ENCODE data around the gene PTPRN2.

The PTPRN2 gene

GRCh38 chr7:158130023-158130409 lies 457.6 kb downstream of the PTPRN2 start:
- no peak overlapping the region for H3K27ac Mint-ChIP-seq (ENCODE audit: low read depth)
- no peak for DNase-seq (ENCODE audit: low spot score in 2 of 2)
- H3K4me1 Mint-ChIP-seq: no peaks in the 10 kb centered on the region
- H3K4me3 Mint-ChIP-seq: no peak overlapping the region
- no peak for ATAC-seq (replicated peaks; ENCODE audit: extremely low read depth, poor library complexity, severe bottlenecking)
- H3K27me3 Mint-ChIP-seq: no peaks in the 10 kb centered on the region
- H3K36me3 Mint-ChIP-seq (ENCODE audit: insufficient read depth): no peaks in the 10 kb centered on the region
- H3K9me3 Mint-ChIP-seq: no peaks in the 10 kb centered on the region

DNA sequence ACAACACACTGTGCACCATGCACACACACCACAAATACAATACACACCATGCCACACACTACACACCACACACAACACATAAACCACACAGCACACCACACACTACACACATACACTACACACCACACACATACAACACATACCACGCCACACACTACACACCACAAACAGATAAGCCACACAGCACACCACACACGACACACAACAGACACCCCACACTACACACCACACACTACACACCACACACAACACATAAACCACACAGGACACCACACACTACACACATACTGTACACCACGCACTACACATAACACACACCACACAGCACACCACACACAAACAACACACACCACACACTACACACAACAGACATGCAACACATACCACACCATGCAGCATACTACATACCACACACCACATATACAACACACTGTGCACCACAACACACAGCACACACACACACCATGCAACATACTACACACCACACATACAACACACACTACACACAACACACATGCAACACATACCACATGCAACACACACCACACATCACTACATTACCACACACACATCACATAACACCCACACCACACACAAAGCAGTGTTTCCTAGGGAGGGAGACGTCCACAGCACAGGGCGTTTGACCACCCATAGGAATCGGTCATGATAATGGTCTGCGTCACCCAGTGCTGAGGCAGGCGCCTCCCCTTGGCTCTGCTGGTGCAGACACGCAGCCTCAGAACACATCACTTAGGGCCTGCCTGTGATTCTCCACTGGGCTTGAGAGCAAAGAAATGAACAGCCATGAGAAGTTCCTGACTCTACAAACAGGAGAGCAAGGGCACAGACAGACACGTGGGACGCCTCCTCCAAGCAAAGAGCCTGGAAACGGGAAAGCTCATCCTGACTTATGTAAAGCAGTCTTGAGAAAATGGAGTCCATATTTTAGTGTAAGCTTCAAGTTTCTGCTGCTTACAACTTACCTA lies 458.3 kb downstream of the PTPRN2 start:
- Mint-ChIP-seq H3K9me3 (no peaks in the 10 kb centered on the region), H3K27me3 (no peaks in the 10 kb centered on the region), H3K36me3 (ENCODE audit: insufficient read depth) (no peaks in the 10 kb centered on the region), H3K27ac (ENCODE audit: low read depth) (no peak overlapping the region), H3K4me1 (no peaks in the 10 kb centered on the region), H3K4me3 (no peak overlapping the region)
- no peak for ATAC-seq (replicated peaks; ENCODE audit: extremely low read depth, poor library complexity, severe bottlenecking)
- DNase-seq (ENCODE audit: low spot score in 2 of 2): no peak

GRCh38 chr7:158128572-158128971 lies 459.1 kb downstream of the PTPRN2 start:
- Mint-ChIP-seq H3K4me1 (no peaks in the 10 kb centered on the region), H3K27ac (ENCODE audit: low read depth) (no peak overlapping the region)
- no peak for ATAC-seq (replicated peaks; ENCODE audit: extremely low read depth, poor library complexity, severe bottlenecking)

DNA sequence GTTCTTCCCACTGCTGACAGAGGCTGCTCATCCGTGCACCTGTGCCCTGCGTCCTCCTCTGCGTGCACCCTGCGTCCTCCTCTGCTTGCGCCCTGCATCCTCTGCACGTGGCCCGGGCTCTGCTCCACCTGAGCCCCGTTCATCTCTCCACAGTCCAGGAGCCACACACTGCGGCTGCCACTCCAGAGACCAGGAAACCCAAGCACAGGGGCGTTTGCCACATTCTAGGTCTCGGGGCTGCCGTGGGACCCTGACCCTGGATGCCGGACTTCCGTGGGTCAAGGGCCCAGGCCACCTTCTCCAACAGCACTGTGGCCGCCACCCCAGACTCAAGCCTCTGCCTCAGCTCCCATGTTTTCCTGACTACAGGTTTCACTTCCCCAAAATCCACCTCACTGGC lies 460.4 kb downstream of the PTPRN2 start:
- no peaks in the 10 kb centered on the region for H3K9me3 Mint-ChIP-seq
- DNase-seq (ENCODE audit: low spot score in 2 of 2) (no peak), ATAC-seq (replicated peaks; ENCODE audit: extremely low read depth, poor library complexity, severe bottlenecking) (no peak)
- no peaks in the 10 kb centered on the region for H3K27me3 Mint-ChIP-seq
- no peaks in the 10 kb centered on the region for H3K4me1 Mint-ChIP-seq
- no peak overlapping the region for H3K27ac Mint-ChIP-seq (ENCODE audit: low read depth)
- H3K4me3 Mint-ChIP-seq: no peak overlapping the region
- no peaks in the 10 kb centered on the region for H3K36me3 Mint-ChIP-seq (ENCODE audit: insufficient read depth)

More at GRCh38 chr7:158128572-158128971, 459.1 kb downstream of the PTPRN2 start:
- Mint-ChIP-seq H3K4me3 (no peak overlapping the region), H3K9me3 (no peaks in the 10 kb centered on the region), H3K27me3 (no peaks in the 10 kb centered on the region), H3K36me3 (ENCODE audit: insufficient read depth) (no peaks in the 10 kb centered on the region)
- DNase-seq (ENCODE audit: low spot score in 2 of 2): no peak

- DNase-seq (ENCODE audit: low spot score in 2 of 2): no peak
- H3K27me3 Mint-ChIP-seq: peaks cover under 1% of the 10 kb centered on the region
- no peaks in the 10 kb centered on the region for H3K36me3 Mint-ChIP-seq (ENCODE audit: insufficient read depth)
- H3K27ac Mint-ChIP-seq (ENCODE audit: low read depth): no peak overlapping the region
- ATAC-seq (replicated peaks; ENCODE audit: extremely low read depth, poor library complexity, severe bottlenecking): no peak
- no peaks in the 10 kb centered on the region for H3K4me1 Mint-ChIP-seq
- no peak overlapping the region for H3K4me3 Mint-ChIP-seq
- no peaks in the 10 kb centered on the region for H3K9me3 Mint-ChIP-seq
Observed at GRCh38 chr7:158126661-158127060, 461.0 kb downstream of the PTPRN2 start.

DNA sequence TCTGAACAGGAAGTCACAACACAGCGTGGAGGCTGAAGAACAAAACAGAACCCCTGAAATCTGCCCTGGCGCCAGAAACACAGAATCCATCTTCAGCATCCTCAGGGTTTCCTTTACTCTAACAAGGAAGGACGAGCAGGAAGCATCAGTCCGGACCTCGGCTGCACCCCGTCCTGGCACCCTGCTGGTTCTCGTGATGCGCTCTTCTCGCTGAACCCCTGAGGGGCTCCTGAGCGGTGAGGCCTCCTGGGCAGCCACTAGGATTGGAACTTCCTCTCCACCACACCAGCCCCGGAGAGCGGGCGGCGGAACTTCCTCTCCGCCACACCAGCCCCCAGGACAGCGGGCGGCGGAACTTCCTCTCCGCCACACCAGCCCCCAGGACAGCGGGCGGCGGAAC lies 461.9 kb downstream of the PTPRN2 start:
- Mint-ChIP-seq H3K36me3 (ENCODE audit: insufficient read depth) (no peaks in the 10 kb centered on the region), H3K4me1 (no peaks in the 10 kb centered on the region), H3K27ac (ENCODE audit: low read depth) (no peak overlapping the region), H3K4me3 (no peak overlapping the region), H3K9me3 (no peaks in the 10 kb centered on the region), H3K27me3 (peaks cover 9% of the 10 kb centered on the region)
- no peak for DNase-seq (ENCODE audit: low spot score in 2 of 2)
- no peak for ATAC-seq (replicated peaks; ENCODE audit: extremely low read depth, poor library complexity, severe bottlenecking)

GRCh38 chr7:158125091-158125490 lies 462.5 kb downstream of the PTPRN2 start:
- no peak overlapping the region for H3K27ac Mint-ChIP-seq (ENCODE audit: low read depth)
- H3K36me3 Mint-ChIP-seq (ENCODE audit: insufficient read depth): no peaks in the 10 kb centered on the region
- H3K9me3 Mint-ChIP-seq: peaks cover under 1% of the 10 kb centered on the region
- peaks cover 9% of the 10 kb centered on the region for H3K27me3 Mint-ChIP-seq
- ATAC-seq (replicated peaks; ENCODE audit: extremely low read depth, poor library complexity, severe bottlenecking) (no peak), DNase-seq (ENCODE audit: low spot score in 2 of 2) (no peak)
- H3K4me1 Mint-ChIP-seq: no peaks in the 10 kb centered on the region
- no peak overlapping the region for H3K4me3 Mint-ChIP-seq

GRCh38 chr7:158124671-158125079 lies 462.9 kb downstream of the PTPRN2 start:
- peaks cover 9% of the 10 kb centered on the region for H3K27me3 Mint-ChIP-seq
- H3K36me3 Mint-ChIP-seq (ENCODE audit: insufficient read depth): no peaks in the 10 kb centered on the region
- DNase-seq (ENCODE audit: low spot score in 2 of 2) (no peak), ATAC-seq (replicated peaks; ENCODE audit: extremely low read depth, poor library complexity, severe bottlenecking) (no peak)
- no peak overlapping the region for H3K4me3 Mint-ChIP-seq
- no peaks in the 10 kb centered on the region for H3K4me1 Mint-ChIP-seq
- no peak overlapping the region for H3K27ac Mint-ChIP-seq (ENCODE audit: low read depth)
- H3K9me3 Mint-ChIP-seq: peaks cover 5% of the 10 kb centered on the region

GRCh38 chr7:158123753-158124152 lies 463.9 kb downstream of the PTPRN2 start:
- Mint-ChIP-seq H3K4me1 (no peaks in the 10 kb centered on the region), H3K9me3 (peaks cover 10% of the 10 kb centered on the region), H3K4me3 (no peak overlapping the region), H3K36me3 (ENCODE audit: insufficient read depth) (no peaks in the 10 kb centered on the region), H3K27ac (ENCODE audit: low read depth) (no peak overlapping the region), H3K27me3 (peaks cover 9% of the 10 kb centered on the region)
- DNase-seq (ENCODE audit: low spot score in 2 of 2): no peak
- no peak for ATAC-seq (replicated peaks; ENCODE audit: extremely low read depth, poor library complexity, severe bottlenecking)

- Mint-ChIP-seq H3K4me1 (no peaks in the 10 kb centered on the region), H3K36me3 (ENCODE audit: insufficient read depth) (no peaks in the 10 kb centered on the region), H3K9me3 (peaks cover 10% of the 10 kb centered on the region), H3K27me3 (peaks cover 9% of the 10 kb centered on the region), H3K27ac (ENCODE audit: low read depth) (no peak overlapping the region), H3K4me3 (no peak overlapping the region)
- no peak for DNase-seq (ENCODE audit: low spot score in 2 of 2)
- no peak for ATAC-seq (replicated peaks; ENCODE audit: extremely low read depth, poor library complexity, severe bottlenecking)
Observed at GRCh38 chr7:158123214-158123613, 464.4 kb downstream of the PTPRN2 start.

GRCh38 chr7:158121441-158122045 lies 466.1 kb downstream of the PTPRN2 start:
- no peaks in the 10 kb centered on the region for H3K36me3 Mint-ChIP-seq (ENCODE audit: insufficient read depth)
- no peaks in the 10 kb centered on the region for H3K4me1 Mint-ChIP-seq
- DNase-seq (ENCODE audit: low spot score in 2 of 2) (no peak), ATAC-seq (replicated peaks; ENCODE audit: extremely low read depth, poor library complexity, severe bottlenecking) (no peak)
- H3K4me3 Mint-ChIP-seq: no peak overlapping the region
- H3K9me3 Mint-ChIP-seq: peaks cover 17% of the 10 kb centered on the region
- peaks cover 9% of the 10 kb centered on the region for H3K27me3 Mint-ChIP-seq
- no peak overlapping the region for H3K27ac Mint-ChIP-seq (ENCODE audit: low read depth)

DNA sequence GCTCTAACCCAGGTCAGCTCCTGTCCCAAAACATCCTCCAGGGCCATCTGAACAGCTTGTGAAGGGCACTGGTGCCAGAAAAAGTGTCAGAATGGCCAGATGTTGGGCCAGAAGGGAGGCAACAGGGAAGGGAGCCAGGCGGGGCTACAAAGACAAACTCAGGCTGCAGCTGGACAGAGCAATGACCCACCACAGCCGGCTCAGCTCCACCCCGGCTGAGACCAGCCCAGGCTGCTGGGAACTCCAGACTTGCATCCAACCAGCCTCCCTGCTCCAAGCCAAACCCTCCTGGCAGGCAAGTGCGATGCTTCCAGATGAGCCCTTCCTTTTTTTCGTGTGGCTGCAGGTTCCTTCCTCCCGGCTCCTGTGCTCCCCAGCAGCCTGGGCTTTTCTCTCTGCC lies 466.9 kb downstream of the PTPRN2 start:
- Mint-ChIP-seq H3K9me3 (peaks cover 17% of the 10 kb centered on the region), H3K36me3 (ENCODE audit: insufficient read depth) (no peaks in the 10 kb centered on the region), H3K27me3 (peaks cover 9% of the 10 kb centered on the region), H3K4me1 (no peaks in the 10 kb centered on the region), H3K4me3 (no peak overlapping the region), H3K27ac (ENCODE audit: low read depth) (no peak overlapping the region)
- ATAC-seq (replicated peaks; ENCODE audit: extremely low read depth, poor library complexity, severe bottlenecking) (no peak), DNase-seq (ENCODE audit: low spot score in 2 of 2) (no peak)

- no peaks in the 10 kb centered on the region for H3K36me3 Mint-ChIP-seq (ENCODE audit: insufficient read depth)
- peaks cover 19% of the 10 kb centered on the region for H3K9me3 Mint-ChIP-seq
- ATAC-seq (replicated peaks; ENCODE audit: extremely low read depth, poor library complexity, severe bottlenecking) (no peak), DNase-seq (ENCODE audit: low spot score in 2 of 2) (no peak)
- no peak overlapping the region for H3K4me3 Mint-ChIP-seq
- H3K27me3 Mint-ChIP-seq: peaks cover 9% of the 10 kb centered on the region
- no peak overlapping the region for H3K27ac Mint-ChIP-seq (ENCODE audit: low read depth)
- H3K4me1 Mint-ChIP-seq: no peaks in the 10 kb centered on the region
Observed at GRCh38 chr7:158120316-158120715, 467.3 kb downstream of the PTPRN2 start.

All from central memory CD8-positive, alpha-beta T cell (primary cell).